GM21515 (cell line): ENCODE results near the gene CEACAM8.
"Not testable (repeated sequence)": the region's sequence is repeated elsewhere in the genome, so short reads cannot be mapped to it uniquely, and the experiment has no call there.

ENCODE experiments used
- ATAC-seq: cut with Tn5 transposase; IDR thresholded peaks from one replicate; pipeline ENCODE4 v1.9.1; 2021; ENCODE audit not compliant: unreplicated experiment

CEACAM8 gene

DNA sequence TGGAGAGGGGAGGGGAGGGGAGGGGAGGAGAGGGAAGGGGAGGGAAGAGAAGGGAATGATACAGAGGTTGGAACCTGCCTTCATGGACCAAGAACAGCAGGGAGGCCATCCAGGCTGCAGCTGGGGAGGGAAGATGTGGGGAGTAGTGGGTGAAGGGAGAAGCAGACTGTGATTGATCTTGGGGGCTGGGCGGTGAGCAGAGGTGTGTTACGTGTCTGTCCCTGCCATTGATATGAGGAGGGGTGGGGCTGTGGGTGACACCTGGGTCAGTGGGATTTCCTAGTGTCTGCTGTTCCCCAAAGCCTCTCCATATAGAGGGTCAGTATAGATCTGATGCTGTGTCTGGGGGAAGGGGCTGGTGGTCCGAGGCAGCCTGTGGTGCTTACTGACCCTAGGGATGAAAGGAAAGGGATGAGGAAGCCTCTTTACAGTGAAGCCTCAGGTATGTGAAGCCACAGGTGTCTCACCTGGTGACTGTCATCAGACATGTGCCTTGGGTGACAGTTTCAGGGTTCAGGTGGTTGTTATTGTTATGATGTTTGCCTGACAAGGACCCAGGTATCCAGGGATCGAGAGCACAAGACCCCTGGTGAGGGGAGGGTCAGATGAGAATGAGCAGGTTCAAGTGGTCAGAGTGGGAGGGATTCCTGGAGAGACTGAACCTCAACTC is 47.8 kb downstream of the CEACAM8 start:
- ATAC-seq, result no peak

DNA sequence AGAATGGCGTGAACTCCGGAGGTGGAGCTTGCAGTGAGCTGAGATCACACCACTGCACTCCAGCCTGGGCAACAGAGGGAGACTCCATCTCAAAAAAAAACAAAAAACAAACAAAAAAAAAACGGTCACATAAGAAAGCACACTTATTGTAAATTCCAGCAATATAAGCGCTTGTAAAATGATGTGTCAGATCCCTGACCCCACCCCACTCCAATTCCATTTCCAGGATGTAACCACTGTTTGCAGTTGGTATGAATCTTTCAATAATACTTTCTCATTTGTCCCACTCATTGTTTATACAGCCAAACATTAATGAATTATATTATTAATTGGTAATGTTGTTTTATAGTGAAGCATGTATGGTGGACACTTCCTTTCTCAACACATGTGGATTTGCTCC is 50.6 kb downstream of the CEACAM8 start:
- no peak for ATAC-seq

DNA sequence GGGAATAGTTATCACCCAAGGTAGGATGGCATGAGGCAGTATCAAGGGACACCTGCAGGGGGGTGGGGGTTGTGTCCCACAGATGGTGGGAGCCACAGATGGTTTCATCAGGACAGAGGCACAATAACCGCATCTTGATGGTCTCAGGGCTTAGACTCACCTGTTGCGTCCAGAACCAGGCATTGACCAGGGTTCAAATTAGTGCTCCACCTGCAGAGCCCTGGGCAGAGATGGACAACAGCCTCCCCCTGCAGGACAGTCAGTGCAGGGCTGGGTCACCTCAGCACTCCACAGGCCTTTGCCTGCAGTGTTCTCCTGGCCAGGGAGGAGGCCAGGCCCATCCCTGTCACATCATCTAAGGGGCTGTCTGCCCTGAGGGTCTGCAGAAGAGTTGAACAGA is 51.9 kb downstream of the CEACAM8 start:
- ATAC-seq, result no peak

DNA sequence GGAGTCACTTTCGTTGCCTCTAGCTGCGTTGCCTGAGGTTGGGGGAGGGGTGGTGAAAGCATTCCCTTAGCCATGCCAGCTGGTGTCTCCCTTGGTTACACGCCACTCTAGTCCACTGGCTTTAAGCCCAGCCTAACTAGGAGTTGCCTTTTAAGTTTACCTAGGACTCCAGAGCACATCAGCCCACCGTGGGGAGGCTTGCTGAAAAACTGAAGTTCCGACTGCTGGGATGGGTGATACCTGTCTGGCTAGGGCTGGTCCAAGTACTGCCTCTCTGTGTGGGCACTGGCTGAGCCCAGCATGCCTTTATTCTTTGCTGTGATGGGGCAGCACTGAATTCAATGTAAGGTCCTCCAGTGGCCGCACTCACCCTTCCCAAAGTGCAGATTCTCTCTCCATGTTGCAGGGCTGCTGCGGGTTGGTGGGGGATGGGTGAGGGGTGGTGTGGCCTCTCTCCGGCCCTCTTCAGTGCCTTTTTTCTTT is 54.6 kb downstream of the CEACAM8 start:
- ATAC-seq, result no peak

DNA sequence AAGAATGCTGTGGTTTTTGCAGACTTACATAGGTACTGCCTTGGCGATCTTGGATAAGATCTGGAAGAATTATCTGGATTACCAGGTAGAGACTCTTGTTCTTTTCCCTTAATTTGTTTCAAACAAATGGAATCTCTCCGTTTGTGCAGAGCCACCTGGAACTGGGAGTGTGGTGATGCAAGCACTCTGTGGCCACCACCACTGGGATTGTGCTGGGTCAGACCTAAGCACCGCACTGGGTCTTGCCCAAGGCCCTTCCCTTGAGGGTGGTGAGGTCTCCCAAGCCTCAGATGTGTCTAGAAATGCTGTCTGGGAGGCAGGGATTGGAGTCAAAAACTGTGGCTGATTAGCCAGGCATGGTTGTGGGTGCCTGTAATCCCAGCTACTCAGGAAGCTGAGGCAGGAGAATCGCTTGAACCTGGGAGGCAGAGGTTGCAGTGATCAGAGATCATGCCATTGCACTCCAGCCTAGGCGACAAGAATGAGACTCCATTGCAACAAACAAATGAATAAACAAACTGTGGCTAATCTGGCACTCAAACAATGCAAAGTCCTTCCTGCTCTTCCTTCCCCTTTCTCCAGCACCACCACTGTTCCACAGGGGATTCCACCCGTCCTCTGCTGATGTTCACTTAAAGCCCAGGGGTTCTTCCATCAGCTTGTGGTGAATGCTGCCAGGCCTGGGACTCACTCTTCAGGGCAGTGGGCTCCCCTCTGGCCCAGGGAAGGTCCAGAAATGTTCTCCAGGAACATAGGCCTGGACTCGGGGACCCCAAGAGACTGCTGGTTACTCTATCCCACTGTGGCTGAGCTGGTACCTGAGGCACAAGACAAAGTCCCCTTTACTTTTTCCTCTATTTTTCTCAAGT is 55.6 kb downstream of the CEACAM8 start:
- ATAC-seq, result no peak

DNA sequence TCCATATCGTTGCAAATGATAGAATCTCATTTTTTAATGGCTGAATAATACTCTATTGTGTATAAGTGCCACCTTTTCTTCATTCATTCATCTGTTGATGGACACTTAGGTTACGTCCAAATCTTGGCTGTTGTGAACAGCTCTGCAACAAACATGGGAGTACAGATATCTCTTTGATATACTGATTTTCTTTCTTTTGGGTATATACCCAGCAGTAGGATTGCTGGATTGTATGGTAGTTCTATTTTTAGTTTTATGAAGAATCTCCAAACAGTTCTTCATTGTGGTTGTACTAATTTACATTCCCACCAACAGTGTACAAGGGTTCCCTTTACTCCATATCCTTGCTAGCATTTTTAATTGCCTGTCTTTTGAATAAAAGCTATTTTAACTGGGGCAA is 59.4 kb downstream of the CEACAM8 start:
- ATAC-seq, result not testable (repeated sequence)

DNA sequence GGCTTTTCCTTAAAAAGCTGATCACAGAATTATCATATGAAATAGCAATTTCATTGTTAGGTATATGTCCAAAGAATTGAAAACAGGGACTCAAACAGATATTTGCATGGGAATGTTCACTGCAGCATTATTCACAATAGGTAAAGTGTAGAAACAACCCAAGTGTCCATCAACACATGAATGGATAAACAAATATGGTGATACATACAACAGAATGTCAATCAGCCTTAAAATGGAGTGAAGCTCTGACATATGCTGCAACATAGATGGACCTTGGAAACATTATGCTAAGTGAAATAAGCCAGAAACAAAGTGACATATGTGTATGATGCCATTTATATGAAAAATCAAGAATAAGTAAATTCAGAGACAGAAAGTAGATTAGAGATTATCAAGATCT is 60.3 kb downstream of the CEACAM8 start:
- ATAC-seq, result no peak

DNA sequence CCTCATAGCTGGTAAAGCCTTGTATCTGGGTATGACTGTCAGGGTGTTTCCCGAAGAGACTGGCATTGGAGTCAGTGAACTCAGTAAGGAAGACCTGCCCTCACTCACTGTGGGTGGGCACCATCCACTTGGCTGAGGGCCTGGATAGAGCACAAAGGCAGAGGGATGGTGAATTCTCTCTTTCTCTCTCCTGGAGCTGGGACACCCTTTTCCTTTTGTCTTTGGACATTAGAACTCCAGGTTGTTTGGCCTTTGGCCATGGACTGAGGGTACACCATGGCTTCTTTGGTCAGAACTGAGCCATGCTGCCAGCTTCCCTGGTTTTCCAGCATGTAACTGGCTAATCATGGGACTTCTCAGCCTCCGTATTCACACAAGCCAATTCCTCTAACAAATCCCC is 61.8 kb downstream of the CEACAM8 start:
- ATAC-seq, result no peak

DNA sequence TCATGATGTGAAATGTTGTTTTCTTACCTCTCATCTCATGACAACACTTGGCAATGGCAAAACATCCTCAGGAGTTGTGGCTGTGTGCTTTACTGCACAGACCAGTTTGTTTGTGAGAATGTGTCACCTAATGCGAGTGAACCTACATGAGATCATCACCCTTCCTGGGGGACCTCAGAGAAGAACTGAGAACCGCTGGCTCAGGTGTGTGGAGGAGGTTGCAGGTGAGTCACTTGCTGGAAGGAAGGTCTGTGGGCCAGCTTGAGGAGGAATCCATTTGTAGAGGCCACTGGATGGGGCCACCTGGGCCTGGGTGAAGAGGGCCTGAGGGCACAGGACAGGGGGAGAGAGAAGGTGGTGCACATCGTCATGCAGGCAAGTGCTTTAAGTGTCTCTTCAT is 63.4 kb downstream of the CEACAM8 start:
- no peak for ATAC-seq
